ENCODE results near the gene IQGAP2. TPM values are rescaled to one million over a fixed set of nuclear protein-coding genes. Genes with fewer than 3 reads are reported as not detected.

Gene IQGAP2
- total and polyA plus RNA-seq, 2 donors from 2014 or later, result 23.2 to 35.8 TPM

- no peaks in the 10 kb centered on the region for H3K36me3 ChIP-seq (ENCODE audit: control insufficient read depth in 2 of 3, insufficient read depth in 3 of 3, low read length in 3 of 3)
- no peaks in the 10 kb centered on the region for H3K27me3 ChIP-seq (ENCODE audit: control insufficient read depth, insufficient read depth, low read length)
- no peak for FAIRE-seq
- no peak overlapping the region for H3K9ac ChIP-seq (ENCODE audit: low read length in 3 of 3)
- H3K9me3 ChIP-seq (ENCODE audit: control insufficient read depth in 2 of 3, insufficient read depth in 1 of 3, low read length in 3 of 3), result no peaks in the 10 kb centered on the region
- no peak overlapping the region for H3K27ac ChIP-seq (ENCODE audit: low read depth in 2 of 2, low read length in 2 of 2)
- intact Hi-C loops (cut with DNase I), result no loop called here
- H3K4me3 ChIP-seq (ENCODE audit: low read length in 3 of 3), result peak overlapping the region in 2 of 3 donors; percentile 8 to 19
- TF ChIP-seq CTCF (IDR thresholded peaks at IDR 0.05; ENCODE audit: borderline replicate concordance, extremely low read depth, insufficient read depth), result no peak
- H3K4me1 ChIP-seq (ENCODE audit: control insufficient read depth in 2 of 3, insufficient read depth in 2 of 3, low read depth in 1 of 3, low read length in 3 of 3), result peaks cover 0 to 4% (median 0%) of the 10 kb centered on the region in 3 donors
- DNase-seq, result peak in 2 of 5 donors; percentile 20 to 34
Observed at GRCh38 chr5:76363352-76364225, 39.5 kb upstream of the IQGAP2 start.

- intact Hi-C loops (cut with DNase I), result no loop called here
- no peak for DNase-seq
- no peak for TF ChIP-seq CTCF (IDR thresholded peaks at IDR 0.05; ENCODE audit: borderline replicate concordance, extremely low read depth, insufficient read depth)
Observed at GRCh38 chr5:76364226-76364589, 38.9 kb upstream of the IQGAP2 start.

GRCh38 chr5:76365561-76365960 lies 37.5 kb upstream of the IQGAP2 start:
- Histone ChIP-seq H3K27ac (ENCODE audit: low read depth in 2 of 2, low read length in 2 of 2) (no peak overlapping the region), H3K36me3 (ENCODE audit: control insufficient read depth in 2 of 3, insufficient read depth in 3 of 3, low read length in 3 of 3) (no peaks in the 10 kb centered on the region), H3K27me3 (ENCODE audit: control insufficient read depth, insufficient read depth, low read length) (no peaks in the 10 kb centered on the region), H3K4me1 (ENCODE audit: control insufficient read depth in 2 of 3, insufficient read depth in 2 of 3, low read depth in 1 of 3, low read length in 3 of 3) (peaks cover 0 to 4% (median 0%) of the 10 kb centered on the region in 3 donors), H3K9ac (ENCODE audit: low read length in 3 of 3) (no peak overlapping the region), H3K9me3 (ENCODE audit: control insufficient read depth in 2 of 3, insufficient read depth in 1 of 3, low read length in 3 of 3) (no peaks in the 10 kb centered on the region), H3K4me3 (ENCODE audit: low read length in 3 of 3) (no peak overlapping the region)
- FAIRE-seq (no peak), DNase-seq (no peak)
- no peak for TF ChIP-seq CTCF (IDR thresholded peaks at IDR 0.05; ENCODE audit: borderline replicate concordance, extremely low read depth, insufficient read depth)
- intact Hi-C loops (cut with DNase I), result no loop called here

More at GRCh38 chr5:76364226-76364589, 38.9 kb upstream of the IQGAP2 start:
- Histone ChIP-seq H3K27ac (ENCODE audit: low read depth in 2 of 2, low read length in 2 of 2) (no peak overlapping the region), H3K36me3 (ENCODE audit: control insufficient read depth in 2 of 3, insufficient read depth in 3 of 3, low read length in 3 of 3) (no peaks in the 10 kb centered on the region), H3K4me3 (ENCODE audit: low read length in 3 of 3) (peak overlapping the region in 2 of 3 donors; percentile 8 to 19), H3K27me3 (ENCODE audit: control insufficient read depth, insufficient read depth, low read length) (no peaks in the 10 kb centered on the region), H3K9ac (ENCODE audit: low read length in 3 of 3) (no peak overlapping the region), H3K9me3 (ENCODE audit: control insufficient read depth in 2 of 3, insufficient read depth in 1 of 3, low read length in 3 of 3) (no peaks in the 10 kb centered on the region), H3K4me1 (ENCODE audit: control insufficient read depth in 2 of 3, insufficient read depth in 2 of 3, low read depth in 1 of 3, low read length in 3 of 3) (peaks cover 0 to 4% (median 0%) of the 10 kb centered on the region in 3 donors)
- no peak for FAIRE-seq

All from kidney (tissue), 14 donors.